Spleen (tissue), 7 donors: ENCODE data around the gene TBCE.

Experiments used
- POLR2A ChIP-seq, 3 donors: fragments of 450-650 bp; IDR thresholded peaks; one replicate each; pipeline ENCODE4 v1.5.1; 2017; ENCODE audit warnings: antibody characterized with exemption in 3 of 3, mild to moderate bottlenecking in 1 of 3
- POLR2AphosphoS5 ChIP-seq, 3 donors: sonication (generic); formaldehyde crosslinking; IDR thresholded peaks; one replicate each; pipeline ENCODE4 v1.5.1; 2017; ENCODE audit warnings: antibody characterized with exemption in 3 of 3
- TF ChIP-seq, protein P1 (sequence below), 11 experiments: fragments of 200-600 bp in 7 of 11; fragments of 450-650 bp in 4 of 11; sonication (generic) in 4 of 11; IDR thresholded peaks in 8 of 11; conservative IDR thresholded peaks in 3 of 11; 1 replicate in 7 of 11; 2 replicates in 4 of 11; pipeline versions ENCODE4 v1.4.0 to v1.8.0; 2016 to 2021; ENCODE audit warnings: antibody characterized with exemption in 11 of 11, inconsistent platforms in 4 of 11, mild to moderate bottlenecking in 1 of 11
- donor health status: DM: no; HTN: no; CAD: no; lungs with moderate emphysema.
- donor health status: DM: no; HTN: no; CAD: no.
- donor health status: DM: no; HTN: no; CAD: no.

DNA sequence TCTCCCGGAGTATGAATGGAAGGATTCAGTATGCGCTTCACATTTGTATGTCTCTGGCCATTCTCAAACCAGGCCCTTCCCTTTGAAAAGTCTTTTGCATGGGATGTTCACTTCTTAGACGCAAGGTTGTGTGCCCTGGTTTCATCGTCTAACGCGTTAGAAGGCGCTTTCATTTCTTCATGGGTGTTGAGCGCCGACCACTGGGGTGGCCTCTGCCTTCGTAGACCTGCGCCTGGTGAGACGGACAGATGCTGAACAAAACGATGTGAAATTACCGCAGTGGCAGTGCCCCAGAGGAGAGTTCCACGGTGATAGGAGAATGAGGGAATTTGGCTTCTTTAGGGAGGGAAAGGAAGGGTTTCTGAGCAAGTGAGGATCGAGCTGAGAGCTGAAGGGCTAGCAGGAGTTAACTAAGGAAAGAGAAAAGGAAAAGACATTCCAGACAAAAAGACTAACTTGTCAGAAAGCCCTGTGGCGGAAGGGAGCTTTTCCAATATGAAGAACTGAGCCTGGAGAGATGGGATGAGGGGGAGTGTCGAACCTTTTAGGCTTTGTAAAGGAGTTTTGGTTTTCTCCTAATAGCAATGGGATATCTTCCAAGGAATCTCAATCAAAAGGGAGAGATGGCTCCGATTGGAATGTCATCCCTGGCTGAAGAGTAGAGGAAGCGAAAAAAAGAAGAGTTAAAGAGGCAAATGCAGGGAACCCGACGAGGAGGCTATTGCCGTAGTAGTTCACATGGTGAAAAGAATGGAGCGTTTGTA, 37.9 kb upstream of the TBCE start:
- TF ChIP-seq, protein P1, sequence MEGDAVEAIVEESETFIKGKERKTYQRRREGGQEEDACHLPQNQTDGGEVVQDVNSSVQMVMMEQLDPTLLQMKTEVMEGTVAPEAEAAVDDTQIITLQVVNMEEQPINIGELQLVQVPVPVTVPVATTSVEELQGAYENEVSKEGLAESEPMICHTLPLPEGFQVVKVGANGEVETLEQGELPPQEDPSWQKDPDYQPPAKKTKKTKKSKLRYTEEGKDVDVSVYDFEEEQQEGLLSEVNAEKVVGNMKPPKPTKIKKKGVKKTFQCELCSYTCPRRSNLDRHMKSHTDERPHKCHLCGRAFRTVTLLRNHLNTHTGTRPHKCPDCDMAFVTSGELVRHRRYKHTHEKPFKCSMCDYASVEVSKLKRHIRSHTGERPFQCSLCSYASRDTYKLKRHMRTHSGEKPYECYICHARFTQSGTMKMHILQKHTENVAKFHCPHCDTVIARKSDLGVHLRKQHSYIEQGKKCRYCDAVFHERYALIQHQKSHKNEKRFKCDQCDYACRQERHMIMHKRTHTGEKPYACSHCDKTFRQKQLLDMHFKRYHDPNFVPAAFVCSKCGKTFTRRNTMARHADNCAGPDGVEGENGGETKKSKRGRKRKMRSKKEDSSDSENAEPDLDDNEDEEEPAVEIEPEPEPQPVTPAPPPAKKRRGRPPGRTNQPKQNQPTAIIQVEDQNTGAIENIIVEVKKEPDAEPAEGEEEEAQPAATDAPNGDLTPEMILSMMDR (IDR thresholded peaks at IDR 0.05 in 8 of 11, conservative IDR thresholded peaks at IDR 0.05 in 3 of 11) = peak in 4 of 11 experiments; percentile 1 to 42 (median 24)
- no peak for TF ChIP-seq POLR2A (IDR thresholded peaks at IDR 0.05)
- no peak for TF ChIP-seq POLR2AphosphoS5 (IDR thresholded peaks at IDR 0.05)
